H1 (cell line): Measurements from ENCODE around the gene GPANK1. TPM values are rescaled to one million over a fixed set of nuclear protein-coding genes. Genes with fewer than 3 reads are reported as not detected.

Experiments
- CTCF ChIA-PET: fragments of 300-600 bp; sonication (Branson Sonifier 250); formaldehyde crosslinking; loops from one replicate; lab custom pipeline; 2021; ENCODE audit not compliant: partially characterized antibody; lab: Charles Lee
- POLR2A ChIA-PET: fragments of 300-600 bp; sonication (Branson Sonifier 250); formaldehyde crosslinking; loops from one replicate; lab custom pipeline; 2021; ENCODE audit warnings: inconsistent platforms; ENCODE audit not compliant: partially characterized antibody; lab: Charles Lee
- DNase-seq, 2 experiments: peaks; one replicate each; pipeline versions ENCODE4 v3.0.0 to v3.0.0-alpha.2; 2010 to 2022; ENCODE audit warnings: low spot score in 2 of 2, low read depth in 1 of 2, mixed read lengths in 1 of 2
- FAIRE-seq: peaks from 2 replicates; lab custom pipeline; 2011; peaks lifted over from hg19 to GRCh38; lab: Jason Lieb, UNC
- H2AFZ ChIP-seq: 2 replicates; pipeline ENCODE4 v1.8.1; 2012; ENCODE audit warnings: low read length, inconsistent platforms
- H2AK5ac ChIP-seq: 2 replicates; pipeline ENCODE4 v1.6.1; 2013; ENCODE audit warnings: low read depth, low read length
- H2BK120ac ChIP-seq: replicated peaks from 2 replicates; pipeline ENCODE3; 2013; ENCODE audit warnings: low read depth, low read length, inconsistent platforms
- H2BK12ac ChIP-seq: 2 replicates; pipeline ENCODE4 v1.6.1; 2013; ENCODE audit warnings: low read depth, low read length
- H2BK15ac ChIP-seq: 2 replicates; pipeline ENCODE4 v1.6.1; 2013; ENCODE audit warnings: low read length
- H2BK20ac ChIP-seq: 2 replicates; pipeline ENCODE4 v1.6.1; 2013; ENCODE audit warnings: low read length
- H2BK5ac ChIP-seq: 2 replicates; pipeline ENCODE4 v1.6.1; 2013; ENCODE audit warnings: low read depth, low read length
- H3K14ac ChIP-seq: 2 replicates; pipeline ENCODE4 v1.6.1; 2013; ENCODE audit warnings: inconsistent platforms; ENCODE audit not compliant: insufficient read length
- H3K18ac ChIP-seq: 2 replicates; pipeline ENCODE4 v1.6.1; 2013; ENCODE audit warnings: low read length; ENCODE audit errors: extremely low read depth
- H3K23ac ChIP-seq: 2 replicates; pipeline ENCODE4 v1.6.1; 2013; ENCODE audit warnings: inconsistent platforms; ENCODE audit not compliant: insufficient read length
- H3K23me2 ChIP-seq: 2 replicates; pipeline ENCODE4 v1.6.1; 2013; ENCODE audit warnings: low read depth, low read length
- H3K27ac ChIP-seq: 2 replicates; pipeline ENCODE4 v1.6.1; 2011; ENCODE audit warnings: low read depth, low read length, inconsistent platforms
- H3K27me3 ChIP-seq, 4 experiments: replicated peaks in 1 of 4; 1 replicate in 1 of 4; 2 replicates in 3 of 4; pipeline versions ENCODE4 v1.6.1 to v1.8.1; 2011 to 2013; ENCODE audit warnings: low read length in 3 of 4, mild to moderate bottlenecking in 3 of 4, inconsistent platforms in 2 of 4, mixed read lengths in 2 of 4, moderate library complexity in 1 of 4; ENCODE audit not compliant: control insufficient read depth in 3 of 4, insufficient read depth in 3 of 4; ENCODE audit errors: extremely low read depth in 1 of 4
- H3K36me3 ChIP-seq, 4 experiments: 2 replicates each; pipeline versions ENCODE4 v1.6.1 to v1.8.1; 2011 to 2013; ENCODE audit warnings: mild to moderate bottlenecking in 4 of 4, low read length in 3 of 4, moderate library complexity in 2 of 4, control low read depth in 1 of 4, inconsistent platforms in 1 of 4; ENCODE audit not compliant: insufficient read depth in 4 of 4, control insufficient read depth in 2 of 4
- H3K4ac ChIP-seq: replicated peaks from 2 replicates; pipeline ENCODE3; 2013; ENCODE audit warnings: low read length, low read depth, mixed read lengths, inconsistent platforms; ENCODE audit not compliant: insufficient read length
- H3K4me1 ChIP-seq, 4 experiments: replicated peaks in 1 of 4; 1 replicate in 1 of 4; 2 replicates in 3 of 4; pipeline versions ENCODE4 v1.6.1 to v1.8.1; 2011 to 2013; ENCODE audit warnings: low read length in 3 of 4, inconsistent platforms in 2 of 4, mixed read lengths in 1 of 4; ENCODE audit not compliant: insufficient read depth in 4 of 4, control insufficient read depth in 3 of 4
- H3K4me2 ChIP-seq, 2 experiments: 2 replicates each; pipeline versions ENCODE4 v1.6.1 to v1.8.1; 2011 to 2013; ENCODE audit warnings: low read depth in 2 of 2, low read length in 2 of 2, control low read depth in 1 of 2, inconsistent platforms in 1 of 2, mild to moderate bottlenecking in 1 of 2; ENCODE audit not compliant: insufficient read depth in 1 of 2
- H3K4me3 ChIP-seq, 4 experiments: fragments of 200-600, 300-600 bp in 1 of 4; sonication (generic), shearing (Covaris generic), sonication (Bioruptor Twin) in 1 of 4; 2 replicates each; pipeline versions ENCODE4 v1.5.1 to v1.8.1; 2011 to 2016; ENCODE audit warnings: low read length in 4 of 4, low read depth in 3 of 4, control low read depth in 2 of 4, inconsistent platforms in 2 of 4, mild to moderate bottlenecking in 2 of 4, mixed read lengths in 1 of 4, moderate library complexity in 1 of 4; ENCODE audit not compliant: insufficient read depth in 2 of 4; ENCODE audit errors: extremely low read depth in 1 of 4
- H3K56ac ChIP-seq: replicated peaks from 2 replicates; pipeline ENCODE3; 2013; ENCODE audit warnings: low read depth, mild to moderate bottlenecking, mixed read lengths, low read length, inconsistent platforms; ENCODE audit not compliant: insufficient read length
- H3K79me1 ChIP-seq: 2 replicates; pipeline ENCODE4 v1.6.1; 2013; ENCODE audit warnings: low read depth, low read length, control low read depth
- H3K79me2 ChIP-seq, 2 experiments: 2 replicates each; pipeline versions ENCODE4 v1.6.1 to v1.8.1; 2012 to 2013; ENCODE audit warnings: low read length in 2 of 2, mild to moderate bottlenecking in 2 of 2, inconsistent platforms in 1 of 2; ENCODE audit not compliant: insufficient read depth in 2 of 2, control insufficient read depth in 1 of 2
- H3K9ac ChIP-seq, 4 experiments: replicated peaks in 1 of 4; 1 replicate in 1 of 4; 2 replicates in 3 of 4; pipeline versions ENCODE4 v1.6.1 to v1.8.1; 2011 to 2013; ENCODE audit warnings: low read depth in 3 of 4, low read length in 3 of 4, control low read depth in 2 of 4, mild to moderate bottlenecking in 2 of 4, moderate library complexity in 2 of 4, inconsistent platforms in 1 of 4; ENCODE audit errors: extremely low read depth in 1 of 4
- H3K9me3 ChIP-seq, 2 experiments: 2 replicates each; pipeline versions ENCODE4 v1.6.1 to v1.8.1; 2012 to 2013; ENCODE audit warnings: mild to moderate bottlenecking in 2 of 2, moderate library complexity in 2 of 2, control low read depth in 1 of 2, inconsistent platforms in 1 of 2, low read depth in 1 of 2, low read length in 1 of 2, mixed read lengths in 1 of 2; ENCODE audit not compliant: insufficient read depth in 2 of 2
- H4K20me1 ChIP-seq, 2 experiments: replicated peaks in 1 of 2; 2 replicates each; pipeline versions ENCODE3 to v1.8.1; 2011 to 2013; ENCODE audit warnings: inconsistent platforms in 2 of 2, low read length in 2 of 2, mild to moderate bottlenecking in 1 of 2; ENCODE audit not compliant: insufficient read depth in 2 of 2, control insufficient read depth in 1 of 2
- H4K5ac ChIP-seq: 2 replicates; pipeline ENCODE4 v1.6.1; 2013; ENCODE audit warnings: low read length, low read depth, mixed read lengths, inconsistent platforms; ENCODE audit not compliant: insufficient read length
- H4K8ac ChIP-seq: 2 replicates; pipeline ENCODE4 v1.8.0; 2013; ENCODE audit warnings: mild to moderate bottlenecking, moderate library complexity, low read length, inconsistent platforms; ENCODE audit not compliant: insufficient read depth; ENCODE audit errors: extremely low read depth
- H4K91ac ChIP-seq: replicated peaks from 2 replicates; pipeline ENCODE3; 2013; ENCODE audit warnings: low read length, mixed read lengths, inconsistent platforms; ENCODE audit not compliant: insufficient read length
- ASH2L ChIP-seq: fragments of 200-600, 300-600 bp; sonication (generic); IDR thresholded peaks from one replicate; pipeline ENCODE4 v1.7.1; 2017; ENCODE audit warnings: low read length
- CBX5 ChIP-seq: fragments of 300-800, 300-1000 bp; sonication (generic); IDR thresholded peaks from 2 replicates; pipeline ENCODE4 v1.7.1; 2016; ENCODE audit warnings: antibody characterized with exemption, low read length, low read depth
- CTCF ChIP-seq, 3 experiments: IDR thresholded peaks; 1 replicate in 2 of 3; 2 replicates in 1 of 3; pipeline versions ENCODE4 v1.5.1 to v1.6.1; 2011; ENCODE audit warnings: low read length in 3 of 3, mild to moderate bottlenecking in 3 of 3, inconsistent platforms in 2 of 3, low read depth in 1 of 3, moderate library complexity in 1 of 3; ENCODE audit not compliant: insufficient read depth in 1 of 3; ENCODE audit errors: control extremely low read depth in 1 of 3
- KDM1A ChIP-seq: fragments of 200-600, 300-600 bp; sonication (generic); IDR thresholded peaks from 2 replicates; pipeline ENCODE4 v1.7.1; 2016; ENCODE audit warnings: mild to moderate bottlenecking, low read length, borderline replicate concordance
- MAFK ChIP-seq: IDR thresholded peaks from 2 replicates; pipeline ENCODE4 v1.6.1; 2012; ENCODE audit warnings: low read depth, mild to moderate bottlenecking, improper control_type of control experiment, low read length
- POU5F1 ChIP-seq: IDR thresholded peaks from 2 replicates; pipeline ENCODE4 v1.6.1; 2011; ENCODE audit warnings: low read depth, mild to moderate bottlenecking, low read length, moderate library complexity
- SIX5 ChIP-seq: IDR thresholded peaks from 2 replicates; pipeline ENCODE4 v1.6.1; 2011; ENCODE audit warnings: mild to moderate bottlenecking, low read depth, low read length
- TAF1 ChIP-seq: IDR thresholded peaks from 2 replicates; pipeline ENCODE4 v1.6.1; 2011; ENCODE audit warnings: mild to moderate bottlenecking, low read depth, low read length
- WGBS, 2 experiments: shearing (Covaris generic) in 1 of 2; methylation state at CpG; one replicate each; pipeline versions ENCODE4 v1.1.6 to v1.1.7; 2013 to 2015; ENCODE audit warnings: low lambda C conversion rate in 2 of 2, mixed read lengths in 2 of 2, inconsistent platforms in 1 of 2, low coverage in 1 of 2, missing lambda C conversion rate in 1 of 2; ENCODE audit not compliant: insufficient replicate concordance in 2 of 2, insufficient coverage in 1 of 2, insufficient read length in 1 of 2; ENCODE audit errors: extremely low coverage in 1 of 2, missing lambda C conversion rate in 1 of 2; 5-methylcytosine and 5-hydroxymethylcytosine counted together
- polyA plus RNA-seq, 7 experiments: library from polyadenylated mRNA; depleted of rRNA in 3 of 7; stranded (reverse) in 5 of 7; unstranded in 2 of 7; fragments of >200 nt in 5 of 7; fragments of 200-250 nt in 2 of 7; gene quantifications; 1 replicate in 5 of 7; 2 replicates in 1 of 7; 4 replicates in 1 of 7; pipeline versions ENCODE4 v1.2.1 to v1.2.3, GENCODE V29; 2011 to 2013; ENCODE audit warnings: missing spikeins in 2 of 7, mixed read lengths in 2 of 7
- total RNA-seq: library from RNA; stranded (reverse); fragmentation: NEBNext Ultra II Directional; extraction: Animal tissue kit (Norgen Biotek cat#: 25700); gene quantifications from 2 replicates; pipeline ENCODE4 v1.2.1, GENCODE V29; 2021

GPANK1 gene
- total and polyA plus RNA-seq, 2 of the 8 experiments (the other 6 are each of a cell fraction or from before 2014, with no cell fraction given), result 24.5 to 30.2 TPM

- Histone ChIP-seq H3K27me3 (no peaks in the 10 kb centered on the region), H3K4me2 (peak within 1 kb of the TSS; percentile 84 to 93), H4K5ac (peak within 1 kb of the TSS; percentile 92), H3K79me1 (peaks cover 11% of the 10 kb centered on the region; the same call in 1 of the 2 replicates), H3K23me2 (peaks cover 8% of the 10 kb centered on the region; the same call in 1 of the 2 replicates), H2BK20ac (no peak within 1 kb of the TSS), H3K9me3 (no peaks in the 10 kb centered on the region), H4K8ac (peak within 1 kb of the TSS; percentile 99; the same call in 1 of the 2 replicates), H2AK5ac (peak within 1 kb of the TSS; percentile 61; the same call in 1 of the 2 replicates), H3K4me3 (peak within 1 kb of the TSS; percentile 88 to 98 (median 98)), H2BK5ac (peak within 1 kb of the TSS; percentile 96), H3K27ac (peak within 1 kb of the TSS; percentile 99), H3K4ac (peak within 1 kb of the TSS; percentile 65), H4K20me1 (peaks cover 4 to 14% of the 10 kb centered on the region in 2 experiments), H3K79me2 (peaks cover 24 to 43% of the 10 kb centered on the region in 2 experiments), H3K56ac (peak within 1 kb of the TSS; percentile 83), H2AFZ (no peak within 1 kb of the TSS; the same call in 1 of the 2 replicates), H3K4me1 (peaks cover under 1 to 9% (median 3%) of the 10 kb centered on the region in 4 experiments; a peak in 5 of 7 replicates), H3K36me3 (peaks cover 26 to 39% (median 29%) of the 10 kb centered on the region in 4 experiments), H4K91ac (peak within 1 kb of the TSS; percentile 75), H2BK15ac (peak within 1 kb of the TSS; percentile 48; the same call in 1 of the 2 replicates), H3K14ac (peak within 1 kb of the TSS; percentile 73), H3K9ac (peak within 1 kb of the TSS; percentile 93 to 99 (median 96)), H2BK120ac (peak within 1 kb of the TSS; percentile 36), H2BK12ac (peak within 1 kb of the TSS; percentile 56; the same call in 1 of the 2 replicates), H3K23ac (peak within 1 kb of the TSS; percentile 19), H3K18ac (peak within 1 kb of the TSS; percentile 98)
- WGBS, 2 experiments, result 3% methylated on average over 21 of the region's 67 CpGs; no CpG with 5 or more reads in 1 of the 2 experiments
- ChIA-PET CTCF (interaction anchor here (1.0 to 2.3 kb wide), 4 partner anchors 14 to 73 kb away, joined by 3 to 9 read pairs (median 5); partner anchors contain the start of gene NFKBIL1), POLR2A (interaction anchor here (0.6 to 34.9 kb wide), 16 partner anchors 9 to 423 kb away, joined by 3 to 883 read pairs (median 6); partner anchors contain the start of genes APOM, ATP6V1G2, BAG6 and C6orf47)
- FAIRE-seq, result no peak
- DNase-seq, result peak; percentile 43 to 90
- no peak for TF ChIP-seq CBX5
- no peak for TF ChIP-seq POU5F1
- TF ChIP-seq MAFK, result no peak
- peak; percentile 45 for TF ChIP-seq ASH2L
- TF ChIP-seq CTCF (IDR thresholded peaks at IDR 0.05; ENCODE audit: control extremely low read depth in 1 of 3, insufficient read depth in 1 of 3, low read depth in 1 of 3, low read length in 3 of 3), result no peak; a peak in 1 of 4 replicates
- TF ChIP-seq TAF1, result peak; percentile 97
- TF ChIP-seq SIX5, result no peak
- no peak for TF ChIP-seq KDM1A
Observed at GRCh38 chr6:31620586-31621319, 44.0 kb downstream of the GPANK1 start, which contains the start of gene PRRC2A. Gene PRRC2A (plus strand): TSS chr6:31620715. CDS start chr6:31622790, 2,075 bp downstream.
